GM18868 (cell line): ENCODE measurements around the gene CRHR2.
"Not testable (repeated sequence)": the region's sequence is repeated elsewhere in the genome, so short reads cannot be mapped to it uniquely, and the experiment has no call there.

Experiments used
- ATAC-seq: cut with Tn5 transposase; IDR thresholded peaks from one replicate; pipeline ENCODE4 v1.9.1; 2021; ENCODE audit warnings: mild to moderate bottlenecking, moderate library complexity; ENCODE audit not compliant: unreplicated experiment

CRHR2 gene

DNA sequence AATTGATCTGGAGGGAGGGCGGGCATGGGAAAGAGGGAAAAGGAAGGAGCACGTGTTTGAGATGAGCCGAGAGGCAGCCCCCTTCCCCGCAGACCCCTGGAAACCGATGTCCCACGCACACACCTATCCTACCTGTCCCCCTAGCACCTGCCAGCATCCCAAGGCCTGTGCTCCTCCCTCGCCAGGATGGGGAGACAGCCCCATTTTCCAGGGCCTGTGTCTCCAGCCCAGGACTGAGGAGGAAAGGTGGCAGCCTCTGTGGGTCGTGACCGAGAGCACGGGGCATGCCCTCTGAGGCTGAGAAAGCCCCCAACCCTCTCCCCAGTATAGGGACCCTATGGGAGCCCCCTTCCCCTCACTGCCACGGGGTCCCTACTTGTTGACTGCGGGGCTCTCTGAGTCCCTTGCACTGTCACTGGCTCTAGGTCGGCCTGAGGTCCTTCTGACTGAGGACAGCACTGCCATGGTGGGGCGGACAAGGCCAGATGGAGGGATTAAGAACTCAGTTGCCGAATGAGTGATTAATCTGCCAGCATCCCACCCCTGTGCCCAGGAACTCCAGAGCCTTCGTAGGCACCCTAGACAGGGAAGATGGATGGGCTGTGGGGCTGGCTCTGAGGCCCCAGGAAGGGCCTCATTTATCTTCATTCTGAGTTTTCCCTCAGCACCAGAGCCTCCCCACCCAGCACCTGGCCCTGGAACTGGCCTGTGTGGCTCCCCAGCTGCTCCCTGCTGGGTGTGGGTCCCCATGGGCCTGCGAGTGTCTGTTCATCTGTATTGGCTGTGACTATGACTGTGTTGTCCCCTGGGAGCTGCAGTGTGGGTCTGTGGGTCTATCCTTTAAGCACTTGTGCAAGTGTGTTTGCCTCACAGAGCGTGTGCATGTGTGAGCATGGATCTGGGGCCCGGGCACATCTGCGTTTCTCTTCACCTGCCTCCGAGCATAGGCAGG lies 26.0 kb downstream of the CRHR2 start:
- no peak for ATAC-seq

DNA sequence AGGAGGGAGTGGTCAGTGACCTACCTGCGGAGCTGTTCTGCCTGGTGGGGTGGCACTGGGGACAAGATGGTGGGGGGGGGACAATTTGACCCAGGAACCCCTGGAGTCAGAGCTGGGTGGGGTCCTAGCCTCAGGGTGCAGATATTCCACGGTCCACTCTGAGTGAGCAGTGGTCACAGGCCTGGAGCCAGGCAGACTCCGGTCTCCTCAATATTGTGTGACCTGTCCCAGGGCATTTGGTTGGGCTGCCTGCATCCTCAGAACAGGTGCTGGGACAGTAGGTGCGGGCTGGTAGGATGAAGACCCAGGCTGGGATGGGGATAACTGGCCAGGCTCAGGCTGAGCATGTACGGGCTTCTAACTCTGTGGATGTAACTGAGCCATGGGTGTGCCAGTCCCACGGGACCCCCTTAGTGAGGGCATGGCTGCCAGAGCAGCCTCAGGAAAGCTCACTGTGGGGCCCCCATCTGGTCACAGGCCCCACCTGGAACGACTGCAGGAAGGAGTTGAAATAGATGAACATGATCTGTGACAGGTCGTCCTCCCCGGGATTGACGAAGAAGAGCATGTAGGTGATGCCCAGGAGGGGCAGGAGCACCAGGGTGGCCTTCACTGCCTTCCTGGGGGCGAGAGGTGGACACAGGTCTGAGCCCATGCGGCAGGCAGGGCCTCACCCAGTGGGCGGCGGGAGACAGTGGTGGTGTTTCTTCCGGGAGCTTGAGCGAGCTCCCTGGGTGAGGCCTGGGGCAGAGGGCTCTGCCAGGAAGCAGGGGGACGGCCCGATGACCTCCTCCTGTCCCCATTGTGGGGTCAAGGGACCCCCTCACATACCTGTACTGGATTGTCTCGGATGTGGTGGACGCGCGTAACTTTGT lies 26.9 kb downstream of the CRHR2 start:
- no peak for ATAC-seq

DNA sequence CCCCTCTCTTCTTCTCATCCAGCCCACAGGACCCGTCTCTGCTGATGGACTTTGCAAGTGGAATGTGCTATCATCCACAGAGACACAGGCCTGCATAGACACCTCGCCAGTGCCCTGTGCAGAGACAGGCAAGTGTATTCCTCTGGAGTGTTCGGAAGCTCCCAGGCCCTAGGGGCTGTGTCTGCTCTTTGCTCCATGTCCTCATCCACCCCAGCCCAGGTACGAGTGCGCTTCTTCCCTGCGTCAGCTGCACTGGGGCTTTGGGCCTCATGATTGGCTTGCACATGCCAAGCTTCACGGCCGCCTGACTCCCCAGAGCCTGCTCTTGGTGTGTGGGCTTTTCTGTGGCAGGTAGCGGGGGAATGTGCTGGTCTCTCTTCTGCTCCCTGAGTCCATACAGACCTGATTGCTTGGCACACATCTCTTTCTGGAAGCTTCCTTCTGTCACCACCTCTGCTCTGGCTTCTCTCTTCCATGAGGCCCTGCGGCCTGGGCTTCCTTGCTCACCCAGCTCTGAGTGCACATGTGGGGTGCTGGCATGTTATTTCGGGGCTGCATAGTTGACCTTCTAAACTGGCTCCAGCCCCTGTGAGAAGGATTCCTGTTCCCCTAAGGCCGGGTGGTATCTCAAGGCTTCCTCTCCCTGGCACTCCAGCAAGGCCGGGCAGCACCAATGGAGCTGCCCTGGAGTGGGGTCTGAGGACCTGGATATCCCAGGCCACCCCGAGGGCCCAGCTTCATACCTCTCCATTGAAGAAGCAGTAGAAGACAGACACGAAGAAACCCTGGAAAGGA lies 27.8 kb downstream of the CRHR2 start:
- no peak for ATAC-seq

DNA sequence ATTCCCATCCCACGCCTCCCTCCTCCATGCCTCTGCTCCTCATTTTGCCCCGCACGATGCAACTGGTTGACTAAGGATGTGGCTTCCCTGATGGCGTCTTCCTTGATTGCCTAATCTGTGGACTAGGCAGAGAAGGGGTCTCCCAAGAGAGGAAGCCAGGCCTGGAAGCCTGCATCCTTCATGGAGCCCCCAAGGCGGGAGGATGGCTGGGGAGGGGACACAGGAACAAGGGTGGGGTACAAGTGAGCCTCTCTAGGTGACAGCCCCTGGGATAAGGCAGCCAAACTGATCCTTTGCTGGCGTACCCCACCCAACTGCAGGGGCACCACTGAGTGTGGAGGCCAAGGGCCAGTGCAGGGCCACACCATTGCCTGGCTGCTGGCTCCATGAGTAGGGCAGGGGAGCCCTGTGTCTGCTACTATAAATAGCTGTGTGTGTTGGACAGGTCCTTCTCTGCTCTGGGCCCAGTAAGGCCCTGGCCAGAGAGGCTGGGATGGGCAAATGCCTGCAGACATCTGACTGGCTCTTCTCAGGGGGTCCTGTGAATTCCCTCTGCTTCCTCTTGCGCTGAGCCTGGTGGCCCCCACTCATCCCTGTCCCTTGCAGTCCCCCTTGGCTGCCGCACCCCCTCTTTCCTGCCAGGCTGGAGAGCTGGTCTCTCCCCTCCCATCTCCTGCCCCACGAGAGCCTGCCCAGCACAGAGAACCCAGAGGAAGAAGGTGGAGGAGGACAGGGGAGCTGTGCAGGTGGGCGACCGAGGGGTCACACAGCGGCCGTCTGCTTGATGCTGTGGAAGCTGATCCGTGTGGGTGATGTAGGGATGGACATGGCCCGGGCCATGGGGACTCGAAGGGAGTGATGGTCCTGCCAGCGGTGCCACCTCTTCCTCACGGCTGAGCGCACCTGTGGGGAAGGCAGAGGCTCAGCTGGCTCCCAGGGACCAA lies 29.3 kb downstream of the CRHR2 start:
- no peak for ATAC-seq

DNA sequence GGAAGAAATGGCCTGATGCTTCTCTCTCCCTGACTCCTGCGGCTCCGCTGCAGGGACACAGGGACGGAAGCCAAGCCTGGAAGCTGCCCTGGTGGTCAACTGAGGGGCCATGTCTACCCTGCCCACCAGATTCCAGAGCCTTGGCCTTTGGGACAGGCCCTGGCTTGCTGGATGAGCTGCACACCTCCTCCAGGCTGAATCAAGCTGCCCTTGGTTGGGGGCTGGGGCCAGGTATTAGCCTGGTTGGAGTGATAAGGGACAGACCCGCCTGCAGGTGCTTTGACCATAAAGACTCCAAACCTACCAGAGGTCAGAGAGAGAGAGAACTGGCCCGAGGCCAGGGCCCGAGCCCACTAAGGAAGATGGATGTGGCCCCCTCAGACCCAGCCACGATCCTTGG lies 30.1 kb downstream of the CRHR2 start:
- no peak for ATAC-seq

DNA sequence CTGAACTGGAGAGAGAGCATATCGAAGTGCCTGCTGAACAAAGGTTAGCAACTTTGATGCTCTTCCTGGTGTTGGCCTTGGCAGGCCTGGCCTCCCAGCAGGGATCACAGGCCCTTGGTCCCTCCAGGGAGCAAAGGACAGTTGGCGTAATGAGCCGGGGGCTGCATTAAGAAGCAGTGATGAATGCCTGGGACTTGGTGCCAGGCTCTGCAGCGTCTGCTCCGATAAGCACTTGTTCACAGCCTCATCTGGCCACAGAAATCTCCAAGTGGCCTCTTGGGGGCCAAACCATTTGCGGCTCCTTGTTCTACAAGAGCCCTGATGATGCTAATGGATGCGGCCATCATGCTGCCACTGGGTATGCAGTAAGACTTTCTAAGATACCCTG lies 31.8 kb downstream of the CRHR2 start:
- no peak for ATAC-seq

DNA sequence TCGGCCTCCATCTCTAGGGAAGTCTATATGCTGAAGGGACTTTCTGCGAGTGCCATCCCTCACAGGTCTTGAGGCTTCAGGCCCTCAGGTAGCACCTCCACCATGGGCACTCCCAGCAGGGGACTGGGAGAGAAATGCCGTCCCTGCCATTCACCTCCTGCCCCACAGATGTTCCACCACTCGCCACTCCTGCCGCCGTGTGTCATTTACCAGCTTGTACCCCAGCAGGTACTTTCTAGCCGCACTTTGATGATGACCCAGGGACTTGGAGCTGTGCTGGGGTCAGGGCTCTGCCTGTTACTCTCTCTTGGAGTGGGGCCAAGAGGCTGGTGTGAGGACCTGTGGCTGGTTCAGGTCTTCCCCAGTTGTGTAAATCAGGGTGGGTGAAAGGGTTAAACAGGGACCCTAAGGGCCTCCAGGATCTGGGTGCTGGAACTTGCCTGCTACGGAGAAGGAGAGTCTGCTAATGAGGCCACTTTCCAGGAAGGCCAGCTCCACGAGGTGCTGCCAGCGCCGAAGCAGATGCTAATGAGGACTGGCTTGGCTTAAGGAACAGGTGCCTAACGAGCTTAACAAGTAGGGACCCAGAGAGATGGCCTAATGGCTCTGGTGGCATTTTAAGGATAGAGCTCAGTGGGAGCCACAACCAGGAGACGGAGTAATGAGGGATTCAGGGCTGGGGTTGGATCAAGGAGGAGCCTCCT lies 32.4 kb downstream of the CRHR2 start:
- ATAC-seq = no peak

DNA sequence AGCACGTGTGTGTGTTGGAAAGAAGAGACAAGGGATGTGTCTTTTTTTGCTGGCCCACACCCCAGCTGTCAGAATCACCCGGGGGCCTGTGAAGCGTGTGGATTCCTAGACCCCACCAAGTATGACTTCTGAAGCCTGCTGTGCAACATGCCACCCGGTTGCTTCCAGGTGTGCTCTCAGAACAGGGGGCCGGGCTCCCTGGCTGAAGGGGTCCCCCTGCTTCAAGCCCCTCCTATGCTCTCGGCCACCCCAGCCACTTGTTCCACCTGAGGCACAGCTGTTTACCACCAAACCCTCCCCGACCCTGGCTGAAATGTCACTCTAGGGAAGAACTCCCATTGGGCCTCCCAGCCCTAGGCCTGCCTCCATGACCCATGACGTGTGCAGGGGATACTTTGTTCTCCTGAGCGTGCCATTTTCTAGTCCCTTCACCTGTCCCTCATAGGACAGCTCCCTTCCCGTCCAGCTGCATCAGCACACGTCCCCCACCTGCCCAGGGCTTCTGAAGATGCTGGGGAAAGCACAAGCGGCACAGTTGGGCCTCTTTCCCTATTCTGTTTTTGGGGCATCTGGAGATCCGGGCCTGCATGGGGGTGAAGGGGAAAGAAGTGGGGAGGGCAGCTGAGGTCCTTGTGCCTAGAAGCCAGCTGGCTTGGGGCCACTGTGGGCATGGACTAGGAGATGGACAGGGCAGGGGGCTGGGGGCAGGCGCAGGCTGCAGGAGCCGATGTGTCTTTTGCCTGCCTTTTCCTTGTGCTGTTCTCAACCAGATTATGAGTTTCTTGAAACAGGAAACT lies 33.3 kb downstream of the CRHR2 start:
- ATAC-seq = no peak

DNA sequence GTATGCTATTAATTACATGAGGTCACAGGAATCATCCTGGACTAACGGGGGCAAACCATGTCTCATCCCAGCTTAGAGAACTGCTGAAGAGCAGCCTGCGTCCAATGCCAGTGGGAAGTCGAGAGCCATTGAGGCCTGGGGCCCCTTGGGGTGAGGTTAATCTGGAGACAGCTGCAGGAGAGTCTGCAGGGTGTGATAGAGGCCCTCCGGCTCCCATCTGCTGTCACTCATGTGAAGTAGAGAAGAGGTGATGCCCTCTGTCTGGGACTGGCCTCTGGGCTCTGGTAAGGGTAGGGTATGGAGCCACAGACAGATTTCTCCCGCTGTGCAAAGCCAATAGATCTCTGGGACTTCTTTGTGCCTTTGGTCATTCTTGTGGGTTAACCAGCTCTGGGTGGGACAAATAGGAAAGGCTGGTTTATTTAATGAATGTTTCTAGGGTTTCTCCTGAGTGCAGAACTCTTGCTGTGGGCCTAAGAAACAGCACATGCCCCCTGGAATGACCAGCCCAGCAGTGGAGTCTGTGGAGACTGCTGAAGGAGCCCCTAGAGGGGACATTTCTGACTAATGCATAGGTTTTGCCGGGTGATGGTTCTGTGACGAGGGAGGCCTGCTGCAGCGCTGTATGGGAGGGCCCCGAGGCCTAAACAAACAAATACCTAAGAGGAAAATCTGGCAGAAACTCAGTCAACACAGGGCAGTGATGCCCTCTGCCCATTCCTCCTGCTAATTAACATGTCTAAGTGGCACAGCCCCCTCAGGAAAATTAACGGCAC lies 34.5 kb downstream of the CRHR2 start:
- ATAC-seq = no peak

DNA sequence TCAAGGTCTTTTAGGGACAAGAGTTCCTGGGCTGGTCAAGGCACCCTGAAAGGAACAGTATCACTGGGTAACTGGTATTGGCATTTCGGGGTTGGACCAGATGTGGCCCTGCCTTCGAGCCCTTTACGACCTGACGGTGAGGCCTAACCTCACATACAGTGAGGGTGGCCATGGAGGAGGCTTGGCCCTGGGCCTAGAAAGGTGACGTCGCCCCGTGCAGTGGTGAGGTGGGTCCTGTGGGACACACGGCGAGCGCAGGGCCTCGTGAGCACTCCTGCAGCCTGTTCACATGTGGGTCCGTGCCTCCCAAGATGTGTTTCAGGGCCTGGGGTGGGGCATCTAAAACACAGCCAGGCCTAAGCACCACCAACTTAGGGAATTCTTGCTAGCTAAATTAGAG lies 36.1 kb downstream of the CRHR2 start:
- no peak for ATAC-seq

DNA sequence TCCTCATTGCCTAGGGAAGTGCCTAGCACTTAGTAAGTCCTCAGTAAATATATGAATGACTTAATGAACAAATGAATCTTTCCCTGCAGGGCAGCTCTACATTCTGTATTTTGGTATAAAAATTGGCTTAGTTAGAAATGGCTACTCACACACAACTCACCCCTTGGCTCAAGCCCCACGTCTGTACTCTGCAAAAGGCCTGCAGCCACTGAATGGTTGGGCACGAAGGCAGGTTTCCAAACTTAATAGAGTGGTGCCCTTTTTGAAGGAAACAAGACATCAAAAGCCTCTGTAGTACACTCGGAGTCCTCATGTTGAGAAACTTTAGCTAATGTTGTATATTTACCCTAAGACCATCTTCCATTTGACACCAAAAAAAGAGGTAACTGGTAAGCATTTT lies 36.6 kb downstream of the CRHR2 start:
- no peak for ATAC-seq

DNA sequence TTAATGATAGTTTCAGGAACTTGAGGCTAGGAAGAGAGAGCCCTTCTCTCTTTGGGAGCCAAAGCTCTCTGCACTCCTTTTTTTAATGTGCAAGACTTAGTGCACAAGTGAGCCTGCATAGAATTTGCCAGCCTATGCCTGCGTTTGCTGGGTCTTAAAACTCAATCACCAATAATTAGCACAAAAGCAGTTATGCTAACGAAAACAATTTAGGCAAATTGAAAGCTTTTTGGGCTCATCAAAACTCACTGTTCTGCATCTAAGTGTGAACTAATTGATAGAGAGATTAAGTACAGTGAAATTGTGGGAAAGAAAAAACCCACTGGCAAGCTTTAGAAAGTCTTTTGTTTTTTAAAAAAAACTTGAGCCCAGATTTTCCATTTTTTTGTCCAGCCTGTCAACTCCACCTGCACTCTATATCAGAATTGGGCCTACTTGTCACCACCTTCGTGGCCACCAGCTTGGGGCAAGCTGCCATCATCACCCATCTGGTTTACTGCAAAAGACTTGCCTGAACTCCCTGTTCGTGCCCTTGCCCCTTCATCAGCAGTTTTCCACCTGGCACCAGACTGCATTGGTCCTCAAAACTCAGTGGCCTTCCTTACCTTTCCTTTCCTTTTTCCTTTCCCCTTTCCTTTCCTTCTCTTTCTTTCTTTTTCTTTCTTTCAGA lies 37.8 kb downstream of the CRHR2 start:
- ATAC-seq = no peak

DNA sequence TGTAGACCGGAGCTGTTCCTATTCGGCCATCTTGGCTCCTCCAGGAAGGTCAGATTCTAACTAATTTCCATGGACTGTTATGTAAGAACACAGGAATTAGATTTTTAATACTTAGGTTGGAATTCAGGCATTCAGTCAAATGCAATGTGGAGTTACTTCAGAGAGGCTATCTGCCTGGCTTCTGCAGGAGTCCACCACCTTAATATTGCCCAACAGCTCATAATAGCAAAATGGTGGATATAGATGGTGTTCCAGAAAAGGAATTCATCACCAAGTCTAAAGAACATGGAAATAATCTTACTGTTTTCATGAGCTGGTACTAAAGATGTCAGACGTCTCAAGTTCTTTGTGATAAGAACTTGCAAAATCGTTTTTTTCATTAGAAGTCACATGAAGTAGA lies 39.5 kb downstream of the CRHR2 start:
- ATAC-seq = no peak

DNA sequence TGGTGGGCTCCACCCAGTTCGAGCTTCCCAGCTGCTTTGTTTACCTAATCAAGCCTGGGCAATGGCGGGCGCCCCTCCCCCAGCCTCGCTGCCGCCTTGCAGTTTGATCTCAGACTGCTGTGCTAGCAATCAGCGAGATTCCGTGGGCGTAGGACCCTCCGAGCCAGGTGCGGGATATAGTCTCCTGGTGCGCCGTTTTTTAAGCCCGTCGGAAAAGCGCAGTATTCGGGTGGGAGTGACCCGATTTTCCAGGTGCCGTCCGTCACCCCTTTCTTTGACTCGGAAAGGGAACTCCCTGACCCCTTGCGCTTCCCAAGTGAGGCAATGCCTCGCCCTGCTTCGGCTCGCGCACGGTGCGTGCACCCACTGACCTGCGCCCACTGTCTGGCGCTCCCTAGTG lies 39.9 kb downstream of the CRHR2 start:
- not testable (repeated sequence) for ATAC-seq

DNA sequence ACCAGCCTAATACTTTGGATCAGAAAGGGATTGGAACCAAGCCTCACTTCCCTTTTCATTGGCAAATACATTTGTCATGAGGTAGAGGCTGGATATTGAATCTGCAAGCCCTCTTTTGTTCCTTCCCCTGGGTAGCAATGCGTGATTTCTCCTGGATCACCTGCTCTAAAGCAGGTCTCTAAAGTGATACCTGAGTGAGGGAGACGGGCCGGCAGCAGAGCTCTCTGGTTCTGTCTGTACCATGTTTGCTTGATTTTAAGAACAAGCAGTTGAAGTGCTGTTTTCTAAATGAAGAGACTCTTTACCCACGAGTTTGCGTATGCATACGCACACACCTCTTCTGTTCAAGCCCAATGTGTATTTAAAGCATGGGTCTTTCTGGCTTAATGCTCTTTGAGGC lies 46.5 kb downstream of the CRHR2 start:
- no peak for ATAC-seq

DNA sequence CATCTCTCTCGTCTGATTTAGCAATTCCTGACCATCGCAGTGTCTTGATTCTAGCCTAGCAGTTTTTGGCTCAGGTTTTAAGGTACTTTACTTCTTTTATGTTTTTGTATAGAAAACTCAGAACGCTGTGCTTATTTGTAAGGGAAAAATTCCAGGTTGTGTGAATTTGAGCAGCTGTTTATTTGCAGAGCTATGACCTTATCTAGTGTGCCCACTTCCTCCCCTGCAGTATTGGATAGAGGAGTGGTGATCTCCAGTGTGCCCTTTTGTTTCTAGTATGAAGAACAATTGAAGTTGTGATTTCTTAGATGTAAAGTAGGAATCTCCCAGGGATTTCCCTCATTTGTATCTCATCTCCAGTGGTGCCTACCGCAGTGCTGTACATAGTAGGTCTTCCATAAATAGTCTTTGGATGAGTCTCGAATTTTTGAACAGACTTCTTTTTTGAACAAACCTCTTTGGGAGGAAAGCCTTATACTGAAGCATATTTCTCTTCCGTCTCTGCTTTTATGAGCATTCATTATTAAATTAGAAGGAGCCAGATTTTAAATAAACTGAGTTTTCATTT lies 47.5 kb downstream of the CRHR2 start:
- no peak for ATAC-seq

DNA sequence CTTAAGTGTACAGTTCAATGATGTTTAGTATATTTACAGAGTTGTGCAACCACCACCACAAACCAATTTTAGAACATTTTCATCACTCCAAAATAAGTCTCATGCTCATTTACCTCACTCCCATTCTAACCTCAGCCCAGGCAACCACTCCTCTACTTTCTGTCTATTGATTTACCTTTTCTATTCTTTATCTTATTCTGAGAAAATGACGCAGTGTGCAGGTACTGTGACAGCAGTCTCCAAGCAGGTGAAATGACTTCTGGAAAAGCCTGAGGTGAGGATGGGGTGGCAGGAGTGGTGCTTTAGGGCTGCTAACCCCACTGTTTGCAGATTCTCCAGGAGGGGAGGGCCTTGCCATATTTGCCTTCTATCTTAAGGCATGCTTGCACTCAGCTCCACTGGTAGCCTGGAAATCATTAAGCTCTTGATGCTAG lies 48.0 kb downstream of the CRHR2 start:
- ATAC-seq = peak; percentile 34
